A549 (cell line): ENCODE data around the gene EEF2. TPM values are rescaled to one million over a fixed set of nuclear protein-coding genes. Genes with fewer than 3 reads are reported as not detected.

Source experiments
- ATAC-seq, 2 experiments: fragments of 200-7000 bp in 1 of 2; fragments of >200 bp in 1 of 2; cut with Nextera tagmentation in 1 of 2; cut with Tn5 transposase in 1 of 2; 3 replicates each; pipeline versions ENCODE4 v1.8.0 to v1.9.1; 2018 to 2020; ENCODE audit warnings: mild to moderate bottlenecking in 1 of 2, moderate library complexity in 1 of 2
- CTCF ChIA-PET: fragments of 300-600 bp; sonication (Branson Sonifier 250); formaldehyde crosslinking; extraction: SDS; loops from one replicate; lab custom pipeline; 2021; ENCODE audit warnings: antibody characterized with exemption, inconsistent platforms; lab: Yijun Ruan, JAX
- POLR2A ChIA-PET: fragments of 350-600 bp; formaldehyde crosslinking; extraction: SDS; loops from one replicate; lab custom pipeline; 2021; ENCODE audit warnings: antibody characterized with exemption, inconsistent platforms; lab: Yijun Ruan, JAX
- DNase-seq, 2 experiments: peaks; one replicate each; pipeline versions ENCODE4 v3.0.0 to v3.0.0-alpha.2; 2011 to 2016; ENCODE audit warnings: low read depth in 1 of 2, low spot score in 1 of 2
- FAIRE-seq: peaks from 2 replicates; lab custom pipeline; 2011; peaks lifted over from hg19 to GRCh38; lab: Jason Lieb, UNC
- H3K27ac ChIP-seq, 2 experiments: fragments of >200 bp; sonication (Bioruptor Twin); formaldehyde crosslinking; 3 replicates each; pipeline ENCODE4 v1.5.1; 2016 to 2017
- H3K4me1 ChIP-seq: fragments of >200 bp; sonication (Bioruptor Twin); formaldehyde crosslinking; 3 replicates; pipeline ENCODE4 v1.6.1; 2016
- H3K4me2 ChIP-seq: fragments of >200 bp; sonication (Bioruptor Twin); formaldehyde crosslinking; 3 replicates; pipeline ENCODE4 v1.6.1; 2016
- H3K4me3 ChIP-seq: fragments of >200 bp; sonication (Bioruptor Twin); formaldehyde crosslinking; 3 replicates; pipeline ENCODE4 v1.5.1; 2016
- H3K9me3 ChIP-seq: fragments of >200 bp; sonication (Bioruptor Twin); formaldehyde crosslinking; 3 replicates; pipeline ENCODE4 v1.6.1; 2016
- ATOH8 ChIP-seq: fragments of 250-450 bp; sonication (Bioruptor Pico); IDR thresholded peaks from 2 replicates; pipeline ENCODE4 v1.5.0; 2020; ENCODE audit warnings: low read depth, mild to moderate bottlenecking, moderate library complexity
- BCL3 ChIP-seq: fragments of >200 bp; sonication (Bioruptor Twin); formaldehyde crosslinking; IDR thresholded peaks from 3 replicates; pipeline ENCODE4 v1.6.1; 2016
- ELK1 ChIP-seq: fragments of 150-350 bp; IDR thresholded peaks from 2 replicates; pipeline ENCODE4 v1.6.1; 2014; ENCODE audit warnings: low read depth, mild to moderate bottlenecking, low read length
- FOSB ChIP-seq: fragments of 250-450 bp; sonication (Bioruptor Pico); IDR thresholded peaks from 2 replicates; pipeline ENCODE4 v1.5.0; 2020; ENCODE audit warnings: mild to moderate bottlenecking, moderate library complexity
- HDAC2 ChIP-seq: fragments of 200-600 bp; sonication (generic); IDR thresholded peaks from 2 replicates; pipeline ENCODE4 v1.6.1; 2016
- HOXB13 ChIP-seq: fragments of 250-450 bp; sonication (Bioruptor Pico); IDR thresholded peaks from 2 replicates; pipeline ENCODE4 v1.5.0; 2020; ENCODE audit warnings: low read depth, mild to moderate bottlenecking, moderate library complexity
- JUN ChIP-seq, 2 experiments: fragments of >200 bp; sonication (Bioruptor Twin); formaldehyde crosslinking; IDR thresholded peaks; 2 replicates in 1 of 2; 3 replicates in 1 of 2; pipeline ENCODE4 v1.6.1; 2016 to 2017
- KDM5A ChIP-seq: fragments of 200-600 bp; sonication (generic); IDR thresholded peaks from 2 replicates; pipeline ENCODE4 v1.6.1; 2016; ENCODE audit warnings: antibody characterized with exemption, mild to moderate bottlenecking
- MAZ ChIP-seq: fragments of 150-350 bp; IDR thresholded peaks from 2 replicates; pipeline ENCODE4 v1.6.1; 2014; ENCODE audit warnings: antibody characterized with exemption, low read depth, low read length, borderline replicate concordance
- MYC ChIP-seq: IDR thresholded peaks from 2 replicates; pipeline ENCODE4 v1.6.1; 2012; ENCODE audit warnings: mild to moderate bottlenecking, inconsistent platforms, low read length, improper control_type of control experiment, borderline replicate concordance
- NFE2L2 ChIP-seq: fragments of 150-350 bp; conservative IDR thresholded peaks from 2 replicates; pipeline ENCODE4 v1.6.1; 2014; ENCODE audit warnings: low read length
- NPAS2 ChIP-seq: fragments of 250-450 bp; sonication (Bioruptor Pico); IDR thresholded peaks from 2 replicates; pipeline ENCODE4 v1.8.0; 2022; ENCODE audit warnings: mild to moderate bottlenecking, moderate library complexity, borderline replicate concordance
- PBX3 ChIP-seq: IDR thresholded peaks from 2 replicates; pipeline ENCODE4 v1.6.1; 2012
- RAD21 ChIP-seq, 2 experiments: fragments of >200 bp in 1 of 2; sonication (Bioruptor Twin) in 1 of 2; formaldehyde crosslinking in 1 of 2; IDR thresholded peaks in 1 of 2; conservative IDR thresholded peaks in 1 of 2; 2 replicates in 1 of 2; 3 replicates in 1 of 2; pipeline ENCODE4 v1.6.1; 2012 to 2018; ENCODE audit warnings: inconsistent platforms in 1 of 2
- RNF2 ChIP-seq: fragments of 200-600 bp; sonication (generic); IDR thresholded peaks from 2 replicates; pipeline ENCODE4 v1.6.1; 2016; ENCODE audit warnings: low read depth, mild to moderate bottlenecking, antibody characterized with exemption, moderate library complexity, borderline replicate concordance
- ZFP36 ChIP-seq: fragments of 450-650 bp; IDR thresholded peaks from 2 replicates; pipeline ENCODE4 v1.6.1; 2014; ENCODE audit warnings: borderline replicate concordance; ENCODE audit not compliant: partially characterized antibody
- WGBS: methylation state at CpG from one replicate; pipeline ENCODE4 v1.1.6; 2017; ENCODE audit errors: missing lambda C conversion rate; 5-methylcytosine and 5-hydroxymethylcytosine counted together
- polyA plus RNA-seq, 4 experiments: library from polyadenylated mRNA; depleted of rRNA in 3 of 4; stranded (reverse); fragments of >200 nt; fragmentation: RNase III in 1 of 4; extraction: RNeasy Plus Mini Kit Qiagen cat#74134 plus additional on column Dnase treatment in 1 of 4; gene quantifications; 2 replicates in 3 of 4; 3 replicates in 1 of 4; pipeline ENCODE4 v1.2.3, GENCODE V29; 2011 to 2017

The EEF2 gene
- polyA plus RNA-seq, 2 of the 4 experiments (the other 2 are of a cell fraction): 680 to 971 TPM

GRCh38 chr19:4028334-4029246 lies 43.3 kb upstream of the EEF2 start:
- TF ChIP-seq MAZ: no peak
- Histone ChIP-seq H3K27ac (no peak overlapping the region), H3K4me3 (no peak overlapping the region), H3K9me3 (no peaks in the 10 kb centered on the region), H3K4me1 (no peaks in the 10 kb centered on the region), H3K4me2 (no peak overlapping the region)
- FAIRE-seq: no peak
- ChIA-PET POLR2A (no interaction called here), CTCF (interaction anchor here (1.6 kb wide), 1 partner anchor 180 kb away, joined by 4 read pairs; no protein-coding TSS in a partner anchor)
- DNase-seq: no peak
- 93% methylated on average over 25 of the region's 48 CpGs for WGBS
- no peak for ATAC-seq

GRCh38 chr19:4027146-4027545 lies 41.9 kb upstream of the EEF2 start:
- ChIA-PET CTCF (interaction anchor here (0.5 to 1.6 kb wide), 3 partner anchors 10 to 181 kb away, joined by 3 to 4 read pairs (median 4); no protein-coding TSS in a partner anchor), POLR2A (no interaction called here)
- 93% methylated on average over 16 of the region's 16 CpGs for WGBS
- Histone ChIP-seq H3K4me2 (no peak overlapping the region), H3K4me1 (no peaks in the 10 kb centered on the region), H3K4me3 (no peak overlapping the region), H3K27ac (no peak overlapping the region)
- FAIRE-seq (no peak), ATAC-seq (no peak), DNase-seq (no peak)
- no peak for TF ChIP-seq ATOH8 (CRISPR knock-in tag)
- TF ChIP-seq PBX3: no peak
- TF ChIP-seq HDAC2: no peak
- TF ChIP-seq JUN (IDR thresholded peaks at IDR 0.05): no peak
- no peak for TF ChIP-seq KDM5A
- TF ChIP-seq BCL3: no peak
- no peak for TF ChIP-seq ZFP36
- no peak for TF ChIP-seq HOXB13 (CRISPR knock-in tag)
- no peak for TF ChIP-seq RNF2
- TF ChIP-seq NPAS2 (CRISPR knock-in tag): no peak
- no peak for TF ChIP-seq FOSB (CRISPR knock-in tag)
- TF ChIP-seq NFE2L2: no peak
- no peak for TF ChIP-seq ELK1
- TF ChIP-seq MAZ: no peak
- TF ChIP-seq MYC: no peak
- TF ChIP-seq RAD21 (conservative IDR thresholded peaks at IDR 0.05 in 1 of 2, IDR thresholded peaks at IDR 0.05 in 1 of 2): no peak
- TF ChIP-seq, all 56 proteins: peak for 0
- no peaks in the 10 kb centered on the region for H3K9me3 ChIP-seq

GRCh38 chr19:4025317-4025716 lies 40.1 kb upstream of the EEF2 start:
- no peak overlapping the region for H3K4me3 ChIP-seq

More at GRCh38 chr19:4025317-4025716, 40.1 kb upstream of the EEF2 start:
- DNase-seq: no peak
- WGBS: 77% methylated on average over 7 of the region's 11 CpGs
- FAIRE-seq: no peak
- Histone ChIP-seq H3K27ac (no peak overlapping the region), H3K9me3 (no peaks in the 10 kb centered on the region), H3K4me2 (no peak overlapping the region), H3K4me1 (no peaks in the 10 kb centered on the region)
- no peak for ATAC-seq
- POLR2A ChIA-PET: no interaction called here
- TF ChIP-seq PBX3 (no peak), RNF2 (no peak), ZFP36 (no peak), HOXB13 (CRISPR knock-in tag) (no peak)
- CTCF ChIA-PET: interaction anchor here (0.9 to 1.2 kb wide), 2 partner anchors 78 to 175 kb away, joined by 3 to 4 read pairs; no protein-coding TSS in a partner anchor
